ENCODE results near the gene ARL5B.
"Not testable (repeated sequence)": the region's sequence is repeated elsewhere in the genome, so short reads cannot be mapped to it uniquely, and the experiment has no call there.

Gene ARL5B

GRCh38 chr10:18635995-18636394 lies 23.2 kb upstream of the ARL5B start:
- Histone ChIP-seq H3K36me3 (ENCODE audit: low read length) (no peaks in the 10 kb centered on the region), H3K9me3 (ENCODE audit: insufficient read depth, low read length) (no peaks in the 10 kb centered on the region), H3K4me3 (ENCODE audit: insufficient read depth, low read length, poor library complexity, severe bottlenecking) (no peak overlapping the region), H3K4me2 (ENCODE audit: low read depth, low read length, poor library complexity, severe bottlenecking) (no peak overlapping the region), H3F3A (ENCODE audit: insufficient read depth) (no peaks in the 10 kb centered on the region), H3K9ac (ENCODE audit: low read length) (no peak overlapping the region), H3K9me2 (replicated peaks; ENCODE audit: insufficient read depth, low read length) (no peaks in the 10 kb centered on the region), H3K27ac (ENCODE audit: low read depth, low read length) (no peak overlapping the region), H4K20me1 (ENCODE audit: low read depth, low read length) (no peaks in the 10 kb centered on the region), H3K27me3 (ENCODE audit: low read length) (no peaks in the 10 kb centered on the region), H3K79me2 (ENCODE audit: insufficient read depth, low read length) (no peaks in the 10 kb centered on the region), H2AFZ (ENCODE audit: low read depth, low read length, severe bottlenecking) (no peak overlapping the region)
- no peak for TF ChIP-seq CTCF (IDR thresholded peaks at IDR 0.05; ENCODE audit: insufficient read depth, low read length, poor library complexity, severe bottlenecking)
- TF ChIP-seq EZH2phosphoT487 (conservative IDR thresholded peaks at IDR 0.05; ENCODE audit: low read length), result no peak

- not testable (repeated sequence) for H3K27me3 ChIP-seq (ENCODE audit: low read length); H3K4me3 ChIP-seq (ENCODE audit: insufficient read depth, low read length, poor library complexity, severe bottlenecking); H3K9me3 ChIP-seq (ENCODE audit: insufficient read depth, low read length); H3K9me2 ChIP-seq (replicated peaks; ENCODE audit: insufficient read depth, low read length); H3K79me2 ChIP-seq (ENCODE audit: insufficient read depth, low read length); H3K9ac ChIP-seq (ENCODE audit: low read length); H2AFZ ChIP-seq (ENCODE audit: low read depth, low read length, severe bottlenecking); H4K20me1 ChIP-seq (ENCODE audit: low read depth, low read length); H3K36me3 ChIP-seq (ENCODE audit: low read length); H3K4me2 ChIP-seq (ENCODE audit: low read depth, low read length, poor library complexity, severe bottlenecking); H3K27ac ChIP-seq (ENCODE audit: low read depth, low read length); H3F3A ChIP-seq (ENCODE audit: insufficient read depth)
These were observed 21.8 kb upstream of the ARL5B start for GRCh38 chr10:18637400-18637799.

- not testable (repeated sequence) for H3K36me3 ChIP-seq (ENCODE audit: low read length); H3K4me3 ChIP-seq (ENCODE audit: insufficient read depth, low read length, poor library complexity, severe bottlenecking); H3K79me2 ChIP-seq (ENCODE audit: insufficient read depth, low read length); H3K27ac ChIP-seq (ENCODE audit: low read depth, low read length); H3K27me3 ChIP-seq (ENCODE audit: low read length); H3F3A ChIP-seq (ENCODE audit: insufficient read depth); H3K9me2 ChIP-seq (replicated peaks; ENCODE audit: insufficient read depth, low read length); H2AFZ ChIP-seq (ENCODE audit: low read depth, low read length, severe bottlenecking); H3K4me2 ChIP-seq (ENCODE audit: low read depth, low read length, poor library complexity, severe bottlenecking); H4K20me1 ChIP-seq (ENCODE audit: low read depth, low read length); H3K9ac ChIP-seq (ENCODE audit: low read length); H3K9me3 ChIP-seq (ENCODE audit: insufficient read depth, low read length)
These were observed 19.5 kb upstream of the ARL5B start for GRCh38 chr10:18639719-18640118.

GRCh38 chr10:18647151-18647550 lies 12.1 kb upstream of the ARL5B start:
- H3K27me3 ChIP-seq (ENCODE audit: low read length), result no peaks in the 10 kb centered on the region
- H3K27ac ChIP-seq (ENCODE audit: low read depth, low read length), result no peak overlapping the region
- H3K4me2 ChIP-seq (ENCODE audit: low read depth, low read length, poor library complexity, severe bottlenecking), result no peak overlapping the region
- peaks cover 48% of the 10 kb centered on the region for H3K79me2 ChIP-seq (ENCODE audit: insufficient read depth, low read length)
- TF ChIP-seq EZH2phosphoT487 (conservative IDR thresholded peaks at IDR 0.05; ENCODE audit: low read length), result no peak
- no peak for TF ChIP-seq CTCF (IDR thresholded peaks at IDR 0.05; ENCODE audit: insufficient read depth, low read length, poor library complexity, severe bottlenecking)
- no peaks in the 10 kb centered on the region for H3K9me2 ChIP-seq (replicated peaks; ENCODE audit: insufficient read depth, low read length)
- H3F3A ChIP-seq (ENCODE audit: insufficient read depth), result peaks cover 5% of the 10 kb centered on the region; the same call in 1 of the 2 replicates
- no peak overlapping the region for H3K4me3 ChIP-seq (ENCODE audit: insufficient read depth, low read length, poor library complexity, severe bottlenecking)
- peaks cover 10% of the 10 kb centered on the region; the same call in 1 of the 2 replicates for H3K36me3 ChIP-seq (ENCODE audit: low read length)
- H3K9ac ChIP-seq (ENCODE audit: low read length), result no peak overlapping the region
- H4K20me1 ChIP-seq (ENCODE audit: low read depth, low read length), result no peaks in the 10 kb centered on the region
- no peaks in the 10 kb centered on the region for H3K9me3 ChIP-seq (ENCODE audit: insufficient read depth, low read length)
- H2AFZ ChIP-seq (ENCODE audit: low read depth, low read length, severe bottlenecking), result no peak overlapping the region
